Neuronal stem cell (in vitro differentiated cells): ENCODE measurements around the gene OSBPL10.

Experiments used
- DNase-seq: peaks from one replicate; pipeline ENCODE4 v3.0.0-alpha.2; 2013; ENCODE audit warnings: low spot score
- H2AFZ ChIP-seq: one replicate; pipeline ENCODE4 v1.6.1; 2013; ENCODE audit warnings: mild to moderate bottlenecking, low read length, inconsistent platforms
- H2AK5ac ChIP-seq: 2 replicates; pipeline ENCODE4 v1.6.1; 2013; ENCODE audit warnings: low read depth, mild to moderate bottlenecking, inconsistent platforms, low read length, moderate library complexity, mixed read lengths
- H2BK120ac ChIP-seq: 2 replicates; pipeline ENCODE4 v1.6.1; 2013; ENCODE audit warnings: low read depth, mild to moderate bottlenecking, inconsistent platforms, low read length, moderate library complexity, mixed read lengths
- H2BK12ac ChIP-seq: one replicate; pipeline ENCODE4 v1.6.1; 2013; ENCODE audit warnings: low read length, inconsistent platforms
- H2BK15ac ChIP-seq: 2 replicates; pipeline ENCODE4 v1.6.1; 2013; ENCODE audit warnings: mild to moderate bottlenecking, low read length, inconsistent platforms, mixed read lengths
- H2BK5ac ChIP-seq: one replicate; pipeline ENCODE4 v1.6.1; 2013; ENCODE audit warnings: inconsistent platforms, mild to moderate bottlenecking, low read length, moderate library complexity
- H3K14ac ChIP-seq: one replicate; pipeline ENCODE4 v1.6.1; 2013; ENCODE audit warnings: low read length, inconsistent platforms
- H3K18ac ChIP-seq: 2 replicates; pipeline ENCODE4 v1.6.1; 2013; ENCODE audit warnings: low read length, inconsistent platforms
- H3K23ac ChIP-seq: 2 replicates; pipeline ENCODE4 v1.6.1; 2013; ENCODE audit warnings: low read depth, mild to moderate bottlenecking, mixed read lengths, low read length, inconsistent platforms; ENCODE audit not compliant: poor library complexity
- H3K27ac ChIP-seq: replicated peaks from 3 replicates; pipeline ENCODE4 v1.5.1; 2013; ENCODE audit warnings: low read length, inconsistent platforms
- H3K27me3 ChIP-seq, 3 experiments: 2 replicates each; pipeline ENCODE4 v1.6.1; 2013; ENCODE audit warnings: low read length in 3 of 3, mild to moderate bottlenecking in 2 of 3, inconsistent platforms in 1 of 3, low read depth in 1 of 3, mixed read lengths in 1 of 3, moderate library complexity in 1 of 3; ENCODE audit not compliant: control insufficient read depth in 3 of 3, insufficient read depth in 3 of 3
- H3K36me3 ChIP-seq, 2 donors: replicated peaks in 1 of 2; 2 replicates each; pipeline ENCODE4 v1.6.1; 2013; ENCODE audit warnings: low read length in 2 of 2; ENCODE audit not compliant: control insufficient read depth in 2 of 2, insufficient read depth in 2 of 2
- H3K4ac ChIP-seq: 2 replicates; pipeline ENCODE4 v1.6.1; 2013; ENCODE audit warnings: inconsistent platforms, mild to moderate bottlenecking, low read length, moderate library complexity
- H3K4me1 ChIP-seq, 2 donors: 1 replicate in 1 of 2; 2 replicates in 1 of 2; pipeline ENCODE4 v1.6.1; 2013; ENCODE audit warnings: low read length in 2 of 2, low read depth in 1 of 2; ENCODE audit not compliant: control insufficient read depth in 2 of 2, insufficient read depth in 1 of 2
- H3K4me2 ChIP-seq: one replicate; pipeline ENCODE4 v1.6.1; 2013; ENCODE audit warnings: mild to moderate bottlenecking, low read length, inconsistent platforms; ENCODE audit not compliant: insufficient read depth, poor library complexity, severe bottlenecking
- H3K4me3 ChIP-seq, 2 donors: 2 replicates each; pipeline ENCODE4 v1.5.1; 2013; ENCODE audit warnings: low read length in 2 of 2, mild to moderate bottlenecking in 2 of 2, inconsistent platforms in 1 of 2, moderate library complexity in 1 of 2
- H3K79me1 ChIP-seq: one replicate; pipeline ENCODE4 v1.6.1; 2013; ENCODE audit warnings: low read depth, mild to moderate bottlenecking, inconsistent platforms, low read length, moderate library complexity
- H3K9ac ChIP-seq: one replicate; pipeline ENCODE4 v1.6.1; 2013; ENCODE audit warnings: mild to moderate bottlenecking, low read depth, low read length, inconsistent platforms; ENCODE audit not compliant: poor library complexity
- H3K9me3 ChIP-seq, 2 donors: replicated peaks in 1 of 2; 2 replicates each; pipeline versions ENCODE3 to v1.6.1; 2013; ENCODE audit warnings: low read length in 2 of 2, mild to moderate bottlenecking in 2 of 2, inconsistent platforms in 1 of 2, low read depth in 1 of 2, mixed read lengths in 1 of 2, moderate library complexity in 1 of 2; ENCODE audit not compliant: control insufficient read depth in 2 of 2, insufficient read depth in 1 of 2
- H4K8ac ChIP-seq: one replicate; pipeline ENCODE4 v1.6.1; 2013; ENCODE audit warnings: low read depth, mild to moderate bottlenecking, inconsistent platforms, low read length, moderate library complexity
- H4K91ac ChIP-seq: one replicate; pipeline ENCODE4 v1.6.1; 2013; ENCODE audit warnings: low read length, low read depth, mild to moderate bottlenecking, inconsistent platforms; ENCODE audit not compliant: poor library complexity
- WGBS, 2 donors: extraction: QIAGEN DNeasy Blood & Tissue Kit; methylation state at CpG; one replicate each; pipeline ENCODE4 v1.1.7; 2013; ENCODE audit warnings: missing lambda C conversion rate in 2 of 2, mixed read lengths in 1 of 2; ENCODE audit not compliant: insufficient read length in 2 of 2, insufficient replicate concordance in 1 of 2; ENCODE audit errors: extremely low coverage in 2 of 2; 5-methylcytosine and 5-hydroxymethylcytosine counted together

The OSBPL10 gene

GRCh38 chr3:31750341-31750740, 230.7 kb downstream of the OSBPL10 start:
- H3K14ac ChIP-seq, result no peak overlapping the region
- no peaks in the 10 kb centered on the region for H3K36me3 ChIP-seq
- peaks cover 0 to 3% of the 10 kb centered on the region in 2 donors for H3K4me1 ChIP-seq
- WGBS, 2 donors, result no CpG with 5 or more reads among the region's 2 CpGs
- no peak overlapping the region for H4K91ac ChIP-seq
- no peak overlapping the region for H3K4me3 ChIP-seq
- H2AK5ac ChIP-seq, result no peak overlapping the region
- H2BK15ac ChIP-seq, result no peak overlapping the region
- no peak overlapping the region for H4K8ac ChIP-seq
- H2AFZ ChIP-seq, result no peak overlapping the region
- no peak overlapping the region for H3K4me2 ChIP-seq
- no peak overlapping the region for H2BK120ac ChIP-seq
- no peaks in the 10 kb centered on the region for H3K79me1 ChIP-seq
- H2BK5ac ChIP-seq, result no peak overlapping the region
- no peak overlapping the region for H3K18ac ChIP-seq
- no peaks in the 10 kb centered on the region for H3K27me3 ChIP-seq
- no peak overlapping the region for H3K4ac ChIP-seq
- H3K9ac ChIP-seq, result no peak overlapping the region
- H3K27ac ChIP-seq, result no peak overlapping the region
- H2BK12ac ChIP-seq, result no peak overlapping the region
- DNase-seq, result no peak
- H3K23ac ChIP-seq, result no peak overlapping the region
- H3K9me3 ChIP-seq, result no peaks in the 10 kb centered on the region

- no peak overlapping the region for H2BK12ac ChIP-seq
- H3K27me3 ChIP-seq, result no peaks in the 10 kb centered on the region
- H3K4ac ChIP-seq, result no peak overlapping the region
- WGBS, 2 donors, result no CpG with 5 or more reads among the region's 5 CpGs
- no peak overlapping the region for H2AFZ ChIP-seq
- no peak overlapping the region for H3K18ac ChIP-seq
- no peak overlapping the region for H2BK120ac ChIP-seq
- no peak overlapping the region for H4K91ac ChIP-seq
- no peaks in the 10 kb centered on the region for H3K9me3 ChIP-seq
- H3K36me3 ChIP-seq, result no peaks in the 10 kb centered on the region
- no peak overlapping the region for H3K4me3 ChIP-seq
- H3K4me1 ChIP-seq, result peaks cover 0 to 3% of the 10 kb centered on the region in 2 donors
- H3K4me2 ChIP-seq, result no peak overlapping the region
- no peak overlapping the region for H3K27ac ChIP-seq
- no peak overlapping the region for H2AK5ac ChIP-seq
- H2BK15ac ChIP-seq, result no peak overlapping the region
- no peak for DNase-seq
- no peak overlapping the region for H3K9ac ChIP-seq
- H3K23ac ChIP-seq, result no peak overlapping the region
- no peak overlapping the region for H2BK5ac ChIP-seq
- H3K79me1 ChIP-seq, result no peaks in the 10 kb centered on the region
- H3K14ac ChIP-seq, result no peak overlapping the region
- H4K8ac ChIP-seq, result no peak overlapping the region
These were observed 232.1 kb downstream of the OSBPL10 start for GRCh38 chr3:31748933-31749295.

DNA sequence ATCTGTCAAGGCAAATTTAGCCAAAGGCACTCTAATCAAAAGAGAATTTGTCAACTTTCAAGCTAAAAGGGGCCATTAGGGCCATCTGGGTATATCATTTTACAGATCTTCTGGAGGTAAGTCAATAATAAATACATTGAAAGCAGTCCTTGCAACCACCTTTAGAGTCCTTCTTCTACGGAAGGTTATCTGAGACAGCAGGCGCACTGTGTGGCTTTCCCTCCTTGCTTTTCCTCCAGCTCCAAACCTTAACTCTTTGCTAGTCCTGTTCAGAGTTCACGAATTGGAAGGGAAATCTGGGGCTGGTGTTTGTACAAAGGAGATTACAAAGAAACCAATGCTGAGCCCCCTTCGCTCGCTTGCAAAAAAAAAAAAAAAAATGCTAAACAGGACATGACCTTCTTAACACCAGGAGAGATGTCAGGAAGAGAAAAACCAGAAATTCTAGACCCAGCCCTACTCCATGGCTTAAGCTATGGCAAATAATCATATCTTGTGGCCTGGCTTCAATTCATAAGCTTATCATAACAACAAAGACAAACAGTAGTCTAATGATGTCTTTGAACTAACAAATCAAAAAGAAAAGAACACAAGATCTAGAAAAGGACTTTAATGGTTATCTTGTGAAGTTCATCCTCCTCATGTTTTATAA, 232.7 kb downstream of the OSBPL10 start:
- Histone ChIP-seq H2AFZ (no peak overlapping the region), H3K36me3 (no peaks in the 10 kb centered on the region), H3K27me3 (no peaks in the 10 kb centered on the region), H3K79me1 (no peaks in the 10 kb centered on the region), H3K4me2 (no peak overlapping the region), H3K18ac (no peak overlapping the region), H3K4me3 (no peak overlapping the region), H4K8ac (no peak overlapping the region), H4K91ac (no peak overlapping the region), H2AK5ac (no peak overlapping the region), H3K9ac (no peak overlapping the region), H3K23ac (no peak overlapping the region), H3K4me1 (peaks cover 0 to 3% of the 10 kb centered on the region in 2 donors), H2BK12ac (no peak overlapping the region), H3K27ac (no peak overlapping the region), H3K14ac (no peak overlapping the region), H3K4ac (no peak overlapping the region), H3K9me3 (no peaks in the 10 kb centered on the region), H2BK15ac (no peak overlapping the region), H2BK5ac (no peak overlapping the region), H2BK120ac (no peak overlapping the region)
- no CpG with 5 or more reads among the region's 5 CpGs for WGBS, 2 donors
- DNase-seq, result no peak

GRCh38 chr3:31747785-31748184, 233.3 kb downstream of the OSBPL10 start:
- H4K8ac ChIP-seq, result no peak overlapping the region

More at GRCh38 chr3:31747785-31748184, 233.3 kb downstream of the OSBPL10 start:
- Histone ChIP-seq H3K27me3 (no peaks in the 10 kb centered on the region), H3K4ac (no peak overlapping the region), H2BK15ac (no peak overlapping the region), H3K18ac (peak overlapping the region; percentile 5), H3K79me1 (no peaks in the 10 kb centered on the region), H4K91ac (no peak overlapping the region), H2AK5ac (no peak overlapping the region), H2BK5ac (no peak overlapping the region), H3K4me2 (no peak overlapping the region), H2BK120ac (no peak overlapping the region), H3K4me3 (no peak overlapping the region), H3K9me3 (no peaks in the 10 kb centered on the region), H2BK12ac (no peak overlapping the region), H3K14ac (no peak overlapping the region), H3K27ac (no peak overlapping the region), H3K4me1 (peaks cover 0 to 2% of the 10 kb centered on the region in 2 donors), H2AFZ (no peak overlapping the region), H3K36me3 (no peaks in the 10 kb centered on the region), H3K23ac (no peak overlapping the region), H3K9ac (no peak overlapping the region)
- 100% methylated on average over 1 of the region's 9 CpGs; no CpG with 5 or more reads in 1 of the 2 donors for WGBS, 2 donors
- DNase-seq, result no peak
